ENCODE data around the gene PTPRD. TPM values are rescaled to one million over a fixed set of nuclear protein-coding genes. Genes with fewer than 3 reads are reported as not detected.
A peak's percentile ranks its signal among the peaks of the same experiment; 100 is the strongest.

PTPRD gene
- total and polyA plus RNA-seq, 9 donors, result 45.2 to 104 (median 80.0) TPM

GRCh38 chr9:10604927-10605326, 7.9 kb downstream of the PTPRD start:
- Histone ChIP-seq H3K27ac (ENCODE audit: low read length) (no peak overlapping the region), H3K36me3 (ENCODE audit: control insufficient read depth, insufficient read depth, low read length) (no peaks in the 10 kb centered on the region), H3K4me1 (ENCODE audit: control insufficient read depth, insufficient read depth, low read length) (no peaks in the 10 kb centered on the region), H3K4me3 (ENCODE audit: low read length) (no peak overlapping the region), H3K9me3 (replicated peaks; ENCODE audit: control insufficient read depth, low read depth, low read length) (no peaks in the 10 kb centered on the region), H3K27me3 (ENCODE audit: control insufficient read depth, insufficient read depth, low read length) (no peaks in the 10 kb centered on the region)
- WGBS (ENCODE audit: insufficient coverage), result no CpG with 5 or more reads among the region's 1 CpG
- DNase-seq, result no peak

GRCh38 chr9:10597801-10598200, 15.0 kb downstream of the PTPRD start:
- Histone ChIP-seq H3K27me3 (ENCODE audit: control insufficient read depth, insufficient read depth, low read length) (no peaks in the 10 kb centered on the region), H3K4me1 (ENCODE audit: control insufficient read depth, insufficient read depth, low read length) (no peaks in the 10 kb centered on the region), H3K9me3 (replicated peaks; ENCODE audit: control insufficient read depth, low read depth, low read length) (no peaks in the 10 kb centered on the region), H3K27ac (ENCODE audit: low read length) (no peak overlapping the region), H3K4me3 (ENCODE audit: low read length) (no peak overlapping the region), H3K36me3 (ENCODE audit: control insufficient read depth, insufficient read depth, low read length) (no peaks in the 10 kb centered on the region)
- WGBS (ENCODE audit: insufficient coverage), result 67% methylated on average over 1 of the region's 3 CpGs
- DNase-seq, result no peak

GRCh38 chr9:10594482-10594881, 18.3 kb downstream of the PTPRD start:
- H3K27ac ChIP-seq (ENCODE audit: low read length), result no peak overlapping the region
- no peaks in the 10 kb centered on the region for H3K27me3 ChIP-seq (ENCODE audit: control insufficient read depth, insufficient read depth, low read length)
- no peaks in the 10 kb centered on the region for H3K4me1 ChIP-seq (ENCODE audit: control insufficient read depth, insufficient read depth, low read length)
- no peak overlapping the region for H3K4me3 ChIP-seq (ENCODE audit: low read length)
- DNase-seq, result no peak
- no peaks in the 10 kb centered on the region for H3K9me3 ChIP-seq (replicated peaks; ENCODE audit: control insufficient read depth, low read depth, low read length)
- WGBS (ENCODE audit: insufficient coverage), result no CpG with 5 or more reads among the region's 3 CpGs
- H3K36me3 ChIP-seq (ENCODE audit: control insufficient read depth, insufficient read depth, low read length), result no peaks in the 10 kb centered on the region

GRCh38 chr9:10586407-10586806, 26.4 kb downstream of the PTPRD start:
- Histone ChIP-seq H3K36me3 (ENCODE audit: control insufficient read depth, insufficient read depth, low read length) (no peaks in the 10 kb centered on the region), H3K4me1 (ENCODE audit: control insufficient read depth, insufficient read depth, low read length) (no peaks in the 10 kb centered on the region), H3K27ac (ENCODE audit: low read length) (no peak overlapping the region), H3K4me3 (ENCODE audit: low read length) (no peak overlapping the region), H3K9me3 (replicated peaks; ENCODE audit: control insufficient read depth, low read depth, low read length) (no peaks in the 10 kb centered on the region), H3K27me3 (ENCODE audit: control insufficient read depth, insufficient read depth, low read length) (no peaks in the 10 kb centered on the region)
- no CpG with 5 or more reads among the region's 6 CpGs for WGBS (ENCODE audit: insufficient coverage)
- DNase-seq, result no peak

GRCh38 chr9:10571699-10572098, 41.1 kb downstream of the PTPRD start:
- no peak overlapping the region for H3K27ac ChIP-seq (ENCODE audit: low read length)
- H3K4me3 ChIP-seq (ENCODE audit: low read length), result no peak overlapping the region

GRCh38 chr9:10566848-10567247, 46.0 kb downstream of the PTPRD start:
- no peak overlapping the region for H3K4me3 ChIP-seq (ENCODE audit: low read length)
- H3K36me3 ChIP-seq (ENCODE audit: control insufficient read depth, insufficient read depth, low read length), result no peaks in the 10 kb centered on the region
- no peak for DNase-seq
- no peaks in the 10 kb centered on the region for H3K9me3 ChIP-seq (replicated peaks; ENCODE audit: control insufficient read depth, low read depth, low read length)
- no peak overlapping the region for H3K27ac ChIP-seq (ENCODE audit: low read length)
- WGBS (ENCODE audit: insufficient coverage), result no CpG with 5 or more reads among the region's 1 CpG
- no peaks in the 10 kb centered on the region for H3K27me3 ChIP-seq (ENCODE audit: control insufficient read depth, insufficient read depth, low read length)
- no peaks in the 10 kb centered on the region for H3K4me1 ChIP-seq (ENCODE audit: control insufficient read depth, insufficient read depth, low read length)

More at GRCh38 chr9:10571699-10572098, 41.1 kb downstream of the PTPRD start:
- Histone ChIP-seq H3K27me3 (ENCODE audit: control insufficient read depth, insufficient read depth, low read length) (no peaks in the 10 kb centered on the region), H3K4me1 (ENCODE audit: control insufficient read depth, insufficient read depth, low read length) (no peaks in the 10 kb centered on the region), H3K9me3 (replicated peaks; ENCODE audit: control insufficient read depth, low read depth, low read length) (no peaks in the 10 kb centered on the region), H3K36me3 (ENCODE audit: control insufficient read depth, insufficient read depth, low read length) (no peaks in the 10 kb centered on the region)
- DNase-seq, result no peak
- WGBS (ENCODE audit: insufficient coverage), result 74% methylated on average over 2 of the region's 5 CpGs

GRCh38 chr9:10562581-10563343, 50.0 kb downstream of the PTPRD start:
- H3K36me3 ChIP-seq (ENCODE audit: control insufficient read depth, insufficient read depth, low read length), result no peaks in the 10 kb centered on the region
- H3K9me3 ChIP-seq (replicated peaks; ENCODE audit: control insufficient read depth, low read depth, low read length), result no peaks in the 10 kb centered on the region
- H3K4me3 ChIP-seq (ENCODE audit: low read length), result no peak overlapping the region
- H3K27me3 ChIP-seq (ENCODE audit: control insufficient read depth, insufficient read depth, low read length), result no peaks in the 10 kb centered on the region
- H3K27ac ChIP-seq (ENCODE audit: low read length), result no peak overlapping the region
- no CpG with 5 or more reads among the region's 1 CpG for WGBS (ENCODE audit: insufficient coverage)
- DNase-seq, result no peak
- no peaks in the 10 kb centered on the region for H3K4me1 ChIP-seq (ENCODE audit: control insufficient read depth, insufficient read depth, low read length)

- Histone ChIP-seq H3K27me3 (ENCODE audit: control insufficient read depth, insufficient read depth, low read length) (no peaks in the 10 kb centered on the region), H3K36me3 (ENCODE audit: control insufficient read depth, insufficient read depth, low read length) (no peaks in the 10 kb centered on the region), H3K9me3 (replicated peaks; ENCODE audit: control insufficient read depth, low read depth, low read length) (no peaks in the 10 kb centered on the region), H3K4me3 (ENCODE audit: low read length) (no peak overlapping the region), H3K4me1 (ENCODE audit: control insufficient read depth, insufficient read depth, low read length) (no peaks in the 10 kb centered on the region), H3K27ac (ENCODE audit: low read length) (no peak overlapping the region)
- WGBS (ENCODE audit: insufficient coverage), result 33% methylated on average over 1 of the region's 1 CpG
- DNase-seq, result peak; percentile 7
Observed at GRCh38 chr9:10548348-10548747, 64.5 kb downstream of the PTPRD start.

- no peak for DNase-seq
- no CpG with 5 or more reads among the region's 2 CpGs for WGBS (ENCODE audit: insufficient coverage)
- H3K9me3 ChIP-seq (replicated peaks; ENCODE audit: control insufficient read depth, low read depth, low read length), result no peaks in the 10 kb centered on the region
Observed at GRCh38 chr9:10538073-10538472, 74.7 kb downstream of the PTPRD start.

GRCh38 chr9:10534850-10535249, 78.0 kb downstream of the PTPRD start:
- Histone ChIP-seq H3K36me3 (ENCODE audit: control insufficient read depth, insufficient read depth, low read length) (no peaks in the 10 kb centered on the region), H3K4me1 (ENCODE audit: control insufficient read depth, insufficient read depth, low read length) (no peaks in the 10 kb centered on the region)
- WGBS (ENCODE audit: insufficient coverage), result 83% methylated on average over 1 of the region's 1 CpG

More at GRCh38 chr9:10538073-10538472, 74.7 kb downstream of the PTPRD start:
- Histone ChIP-seq H3K4me3 (ENCODE audit: low read length) (no peak overlapping the region), H3K4me1 (ENCODE audit: control insufficient read depth, insufficient read depth, low read length) (no peaks in the 10 kb centered on the region), H3K27me3 (ENCODE audit: control insufficient read depth, insufficient read depth, low read length) (no peaks in the 10 kb centered on the region), H3K36me3 (ENCODE audit: control insufficient read depth, insufficient read depth, low read length) (no peaks in the 10 kb centered on the region), H3K27ac (ENCODE audit: low read length) (no peak overlapping the region)

More at GRCh38 chr9:10534850-10535249, 78.0 kb downstream of the PTPRD start:
- H3K9me3 ChIP-seq (replicated peaks; ENCODE audit: control insufficient read depth, low read depth, low read length), result no peaks in the 10 kb centered on the region
- H3K27ac ChIP-seq (ENCODE audit: low read length), result no peak overlapping the region
- DNase-seq, result no peak
- H3K27me3 ChIP-seq (ENCODE audit: control insufficient read depth, insufficient read depth, low read length), result no peaks in the 10 kb centered on the region
- no peak overlapping the region for H3K4me3 ChIP-seq (ENCODE audit: low read length)
